HG03457 (cell line): ENCODE data around the gene NEAT1.

Experiments
- ATAC-seq: cut with Tn5 transposase; IDR thresholded peaks from one replicate; pipeline ENCODE4 v1.9.1; 2021; ENCODE audit warnings: moderate number of reproducible peaks; ENCODE audit not compliant: unreplicated experiment

The NEAT1 gene

DNA sequence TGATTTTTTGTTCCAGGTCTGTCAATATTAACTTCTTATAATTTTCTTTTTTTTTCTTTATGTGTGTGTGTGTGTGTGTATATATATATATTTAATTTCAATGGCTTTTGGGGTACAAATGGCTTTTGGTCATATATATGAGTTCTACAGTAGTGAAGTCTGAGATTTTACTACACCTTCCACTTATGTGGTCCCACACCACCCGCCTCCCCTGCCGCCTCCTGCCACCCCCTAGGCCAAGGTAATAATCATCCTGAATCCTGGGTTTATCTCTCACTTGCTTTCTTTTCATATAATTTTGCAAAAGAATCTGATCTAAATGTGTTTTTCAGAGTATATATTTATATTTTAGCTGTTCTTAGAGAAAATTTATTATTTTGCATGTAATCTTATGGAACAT lies 11.1 kb downstream of the NEAT1 start:
- ATAC-seq: no peak

DNA sequence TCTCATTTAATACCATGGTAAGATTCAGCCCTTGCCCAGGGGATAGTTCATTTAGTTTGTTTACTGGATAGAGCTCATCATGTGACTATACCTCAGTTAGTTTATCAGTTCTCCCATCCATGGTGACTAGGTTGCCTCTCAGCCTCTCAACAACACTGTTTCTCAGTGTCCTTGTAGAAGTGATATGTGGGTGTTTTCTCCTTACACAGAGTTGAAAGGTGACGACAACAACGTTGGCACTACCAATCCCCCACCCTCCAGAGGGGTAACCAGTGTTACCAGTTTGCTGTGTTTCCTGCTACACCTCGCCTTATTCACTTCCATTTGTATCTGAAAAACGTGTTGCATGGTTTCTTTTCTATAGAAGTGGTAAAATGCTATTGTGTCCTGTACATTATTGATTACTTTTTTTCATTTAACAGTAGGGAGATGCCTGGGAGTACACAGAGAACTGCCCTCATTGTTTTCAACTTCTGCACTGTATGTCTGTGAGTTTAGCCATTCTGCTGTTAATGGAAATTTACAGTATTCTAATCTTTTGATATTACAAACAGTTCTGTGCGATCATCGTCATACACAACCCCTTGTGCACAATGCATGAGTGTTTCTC lies 11.6 kb downstream of the NEAT1 start:
- ATAC-seq: no peak

DNA sequence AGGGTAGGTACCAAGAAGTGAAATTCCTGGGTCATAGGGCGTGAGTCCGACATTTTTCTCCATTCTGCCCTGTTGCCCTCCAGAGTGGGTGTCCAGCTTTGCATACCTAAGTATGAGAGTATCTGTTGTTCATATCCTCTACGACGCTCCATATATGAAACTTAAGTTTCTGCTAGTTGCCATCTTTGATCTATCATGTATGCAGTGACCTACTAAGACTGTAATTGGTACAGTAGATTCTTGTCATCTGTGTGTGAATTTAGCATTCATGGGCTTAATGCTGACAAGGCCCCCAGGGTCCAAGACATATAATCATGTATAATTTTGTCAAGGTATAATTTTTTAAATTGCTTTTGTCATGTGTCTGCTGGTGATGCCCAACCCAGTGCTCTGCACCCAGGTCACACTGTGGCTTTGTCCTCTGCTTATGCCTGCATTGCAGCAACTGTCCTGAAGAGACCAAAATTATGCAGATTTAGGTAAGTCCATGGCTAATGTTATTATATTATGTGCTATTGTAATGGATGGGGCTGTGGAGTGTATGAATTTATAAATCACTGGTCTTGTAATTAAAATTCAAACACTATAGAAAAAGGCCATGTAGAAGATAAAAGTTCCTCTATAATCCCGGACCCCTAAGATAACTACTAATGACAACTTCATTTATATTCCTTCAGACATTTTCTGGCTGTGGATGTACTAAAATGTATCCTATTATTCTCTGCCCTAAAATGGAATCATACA lies 12.2 kb downstream of the NEAT1 start:
- ATAC-seq: no peak

DNA sequence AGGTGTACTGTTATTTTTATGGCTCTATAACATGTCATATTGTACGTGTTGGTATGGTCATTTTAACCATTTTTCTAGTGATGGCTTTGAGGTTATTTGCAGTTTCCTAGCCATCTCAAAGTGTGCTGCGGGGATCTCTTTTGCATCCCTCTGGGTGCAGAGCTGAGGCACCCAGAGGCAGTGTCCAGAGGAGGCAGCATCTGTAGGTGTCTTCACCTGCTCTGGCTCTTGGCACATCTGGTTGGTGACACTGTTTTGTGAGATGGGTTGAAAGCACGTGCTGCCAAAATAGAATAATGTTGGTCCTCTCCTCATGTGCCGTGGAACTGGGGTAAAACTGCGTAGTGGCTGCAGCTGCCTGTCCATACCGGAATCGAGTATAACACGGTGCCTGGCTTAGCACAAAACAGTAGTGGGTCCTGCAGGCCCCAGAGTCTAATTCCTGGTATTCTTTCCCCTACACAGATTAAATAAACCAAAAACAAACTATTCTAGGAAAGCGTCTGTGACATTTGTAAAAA lies 12.9 kb downstream of the NEAT1 start:
- ATAC-seq: no peak

DNA sequence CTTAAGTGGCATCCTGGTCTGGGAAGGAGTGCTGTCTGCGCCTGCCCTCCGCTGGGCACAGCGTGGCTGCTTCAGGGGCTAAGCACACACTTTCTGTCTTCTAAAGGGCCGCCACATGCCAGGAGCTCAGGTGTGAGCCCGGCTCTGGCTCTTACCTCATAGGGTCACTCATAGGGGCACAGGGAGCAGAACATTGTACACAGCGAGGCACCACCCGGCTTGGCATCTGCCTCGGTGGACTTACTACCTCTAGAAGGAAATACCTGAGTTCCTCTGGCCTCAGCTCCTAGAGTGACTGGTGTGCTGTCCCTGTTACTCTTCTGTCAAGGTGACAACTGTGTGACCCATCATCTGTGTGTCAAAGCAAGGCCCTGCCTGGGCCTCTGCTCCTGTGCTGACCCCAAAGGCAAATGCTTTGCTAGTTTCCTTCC lies 13.4 kb downstream of the NEAT1 start:
- ATAC-seq: no peak

DNA sequence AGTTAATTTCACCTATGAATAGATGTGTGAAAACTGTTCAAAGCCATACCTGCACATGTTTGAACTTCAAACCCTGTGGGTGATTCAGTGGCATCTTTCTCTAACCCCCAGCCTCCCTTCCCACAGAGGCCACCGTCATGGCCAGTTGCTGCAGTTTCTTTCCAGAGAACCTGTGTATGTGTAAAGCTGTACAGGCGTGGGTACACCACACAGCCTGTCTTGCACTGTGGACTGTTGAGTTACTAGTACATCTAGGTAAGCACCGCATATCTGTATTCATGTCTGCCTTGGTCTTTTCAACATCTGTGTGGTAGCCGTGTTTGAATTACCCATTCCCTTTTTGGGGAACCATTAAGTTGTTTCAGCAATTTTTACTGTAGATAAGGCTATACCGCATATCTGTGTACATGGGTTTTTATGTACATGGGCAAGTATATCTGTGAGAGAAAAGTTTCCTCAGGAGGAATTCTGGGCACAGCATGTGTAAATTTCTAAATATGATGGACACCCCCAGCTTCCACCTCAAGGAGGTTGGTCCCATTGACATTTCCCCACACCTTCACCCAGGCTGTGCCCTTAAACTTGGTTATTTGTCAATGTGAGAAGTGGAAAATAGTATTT lies 13.9 kb downstream of the NEAT1 start:
- ATAC-seq: no peak

DNA sequence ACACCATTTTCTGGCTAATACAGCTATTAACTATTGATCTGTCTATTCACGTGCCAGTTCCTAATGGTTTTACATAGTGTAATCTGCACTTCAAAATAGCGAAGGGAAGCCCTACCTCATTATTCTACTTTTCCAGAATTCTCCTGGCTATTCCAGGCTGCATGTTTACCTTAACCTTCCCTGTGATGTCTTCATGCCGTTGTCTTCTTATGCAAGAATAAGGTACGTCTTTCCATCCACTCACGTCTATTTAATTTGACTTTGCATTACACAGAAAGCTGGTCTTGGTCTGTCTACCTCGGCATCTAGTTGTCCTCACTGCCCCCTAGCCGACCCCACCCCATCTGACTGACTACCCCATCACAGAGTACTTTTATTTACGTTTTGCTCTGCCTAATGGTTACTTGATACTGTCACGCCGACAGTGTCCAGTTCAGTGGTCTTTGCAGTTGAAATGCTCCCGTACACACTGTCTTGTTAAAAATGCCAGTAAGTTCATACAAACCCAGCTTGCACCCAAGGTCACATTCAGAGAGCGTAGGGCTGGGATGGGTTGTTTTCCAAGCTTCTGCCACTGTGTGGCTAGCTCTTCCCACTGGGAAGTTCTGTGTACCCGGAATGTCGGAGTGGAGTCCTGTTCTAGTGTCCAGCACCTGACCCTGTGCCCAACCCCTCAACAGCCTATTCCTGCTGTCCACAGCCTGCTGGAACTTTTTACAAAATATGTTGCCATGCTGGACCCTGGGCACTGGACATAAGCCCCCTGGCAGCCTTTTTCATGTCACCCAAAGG lies 15.0 kb downstream of the NEAT1 start:
- no peak for ATAC-seq

DNA sequence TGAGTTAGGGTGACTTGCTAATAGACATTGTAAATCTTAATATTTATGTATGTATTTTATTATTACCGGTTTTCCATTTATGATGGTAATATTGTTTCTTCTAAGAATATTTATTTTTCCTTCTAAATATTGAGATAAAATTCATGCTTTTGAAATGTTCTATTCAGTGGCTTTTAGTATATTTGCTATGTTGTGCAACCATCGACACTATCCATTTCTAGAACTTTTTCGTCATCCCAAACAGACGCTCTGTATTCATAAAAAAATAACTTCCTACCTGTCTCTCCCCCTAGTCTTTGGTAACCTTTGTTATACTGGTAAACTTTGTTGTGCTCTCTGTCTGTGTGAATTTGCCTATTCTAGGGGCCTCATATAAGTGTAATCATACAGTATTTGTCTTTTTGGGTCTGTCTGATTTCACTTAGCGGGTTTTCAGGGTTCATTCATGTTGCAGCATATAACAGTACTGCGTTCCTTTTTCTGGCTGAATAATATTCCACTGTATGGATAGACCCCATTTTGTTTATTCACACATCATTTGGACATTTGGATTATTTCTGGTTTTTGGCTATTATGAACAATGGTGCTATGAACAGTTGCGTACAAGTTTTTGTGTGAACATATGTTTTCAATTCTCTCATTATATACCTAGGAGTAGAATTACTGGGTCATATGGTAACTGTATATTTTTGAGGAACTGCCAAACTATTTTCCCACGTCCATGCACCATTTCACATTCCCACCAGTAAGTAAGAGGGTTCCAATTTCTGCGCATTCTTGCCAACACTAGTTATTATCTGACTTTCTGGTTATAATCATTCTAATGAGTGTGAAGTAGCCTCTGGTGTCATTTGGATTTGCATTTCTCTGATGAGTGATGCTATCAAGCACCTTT lies 15.9 kb downstream of the NEAT1 start:
- ATAC-seq: no peak

DNA sequence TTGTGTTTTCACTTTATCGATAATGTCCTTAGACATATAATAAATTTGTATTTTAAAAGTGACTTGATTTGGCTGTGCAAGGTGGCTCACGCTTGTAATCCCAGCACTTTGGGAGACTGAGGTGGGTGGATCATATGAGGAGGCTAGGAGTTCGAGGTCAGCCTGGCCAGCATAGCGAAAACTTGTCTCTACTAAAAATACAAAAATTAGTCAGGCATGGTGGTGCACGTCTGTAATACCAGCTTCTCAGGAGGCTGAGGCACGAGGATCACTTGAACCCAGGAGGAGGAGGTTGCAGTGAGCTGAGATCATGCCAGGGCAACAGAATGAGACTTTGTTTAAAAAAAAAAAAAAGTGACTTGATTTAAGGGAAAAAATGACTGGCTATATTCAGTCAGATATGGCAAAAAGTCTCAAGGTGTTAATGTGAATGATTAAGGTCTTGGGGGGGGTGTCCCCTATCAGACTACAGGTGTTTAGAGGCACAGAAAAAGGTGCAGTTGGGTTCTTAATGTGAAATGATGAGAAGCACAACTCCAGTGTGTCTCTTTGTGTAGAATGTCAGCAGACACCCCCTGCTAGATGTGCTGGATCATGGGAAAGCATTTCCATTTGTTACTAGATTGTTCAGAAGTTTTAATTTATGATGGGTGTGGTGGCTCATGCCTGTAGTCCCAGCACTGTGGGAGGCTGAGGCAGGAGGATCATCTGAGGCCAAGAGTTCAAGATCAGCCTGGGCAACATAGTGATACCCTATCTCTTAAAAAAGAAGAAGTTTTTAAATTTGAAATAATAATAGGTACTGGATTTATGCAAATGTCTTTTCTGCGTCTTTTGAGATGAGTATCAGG lies 17.0 kb downstream of the NEAT1 start:
- ATAC-seq: no peak

DNA sequence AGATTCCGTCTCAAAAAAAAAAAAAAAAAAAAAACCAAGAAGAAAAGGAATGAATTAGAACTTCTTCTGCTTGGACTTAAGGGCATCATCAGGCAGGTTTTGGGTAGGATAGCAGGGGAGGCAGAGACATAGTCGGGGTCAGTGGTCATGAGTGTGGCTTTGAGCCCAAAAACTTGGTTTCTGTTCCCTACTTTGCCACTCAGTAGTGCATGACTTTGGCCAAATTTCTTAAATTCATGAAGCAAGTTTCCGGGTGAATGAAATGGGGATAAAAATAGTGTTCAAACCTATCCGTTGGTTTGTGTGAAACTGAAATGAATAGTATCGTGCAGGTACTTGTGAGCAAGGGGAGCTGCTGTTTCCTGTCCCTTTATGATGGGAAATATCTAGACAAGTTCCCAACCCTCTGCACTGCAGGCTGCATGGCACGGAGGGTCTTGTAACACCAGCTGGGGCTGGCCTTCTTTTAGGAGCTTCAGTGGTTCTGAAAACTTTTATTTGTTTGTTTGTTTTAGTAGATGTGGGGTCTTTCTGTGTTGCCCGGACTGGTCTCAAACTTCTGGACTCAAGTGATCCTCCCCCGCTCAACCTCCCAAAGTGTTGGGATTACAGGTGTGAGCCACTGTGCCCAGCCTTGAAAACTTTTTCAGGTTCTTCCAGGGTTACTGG lies 18.4 kb downstream of the NEAT1 start:
- ATAC-seq: no peak

DNA sequence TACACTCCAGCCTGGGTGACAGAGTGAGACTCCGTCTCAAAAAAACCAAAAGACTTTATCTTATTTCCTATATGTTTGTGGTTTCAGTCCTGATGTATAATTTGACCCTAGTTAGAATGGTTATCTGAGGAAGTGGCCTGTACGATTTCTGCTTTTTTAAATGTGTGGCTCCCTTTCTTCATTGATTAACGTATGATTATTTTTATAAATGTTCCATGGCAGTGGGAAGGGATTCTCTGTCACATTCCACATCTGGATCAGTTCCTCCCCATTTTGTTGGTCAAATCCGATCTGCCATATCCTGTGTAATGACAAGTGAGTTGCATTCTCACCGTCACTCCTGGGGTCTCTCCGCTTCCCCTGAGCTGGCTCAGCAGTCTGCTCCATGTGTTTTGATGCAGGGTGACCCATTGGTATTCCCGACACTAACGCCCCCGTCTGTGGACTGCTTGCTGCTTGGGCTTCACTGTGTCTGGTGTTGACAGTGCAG lies 20.3 kb downstream of the NEAT1 start:
- ATAC-seq: no peak

DNA sequence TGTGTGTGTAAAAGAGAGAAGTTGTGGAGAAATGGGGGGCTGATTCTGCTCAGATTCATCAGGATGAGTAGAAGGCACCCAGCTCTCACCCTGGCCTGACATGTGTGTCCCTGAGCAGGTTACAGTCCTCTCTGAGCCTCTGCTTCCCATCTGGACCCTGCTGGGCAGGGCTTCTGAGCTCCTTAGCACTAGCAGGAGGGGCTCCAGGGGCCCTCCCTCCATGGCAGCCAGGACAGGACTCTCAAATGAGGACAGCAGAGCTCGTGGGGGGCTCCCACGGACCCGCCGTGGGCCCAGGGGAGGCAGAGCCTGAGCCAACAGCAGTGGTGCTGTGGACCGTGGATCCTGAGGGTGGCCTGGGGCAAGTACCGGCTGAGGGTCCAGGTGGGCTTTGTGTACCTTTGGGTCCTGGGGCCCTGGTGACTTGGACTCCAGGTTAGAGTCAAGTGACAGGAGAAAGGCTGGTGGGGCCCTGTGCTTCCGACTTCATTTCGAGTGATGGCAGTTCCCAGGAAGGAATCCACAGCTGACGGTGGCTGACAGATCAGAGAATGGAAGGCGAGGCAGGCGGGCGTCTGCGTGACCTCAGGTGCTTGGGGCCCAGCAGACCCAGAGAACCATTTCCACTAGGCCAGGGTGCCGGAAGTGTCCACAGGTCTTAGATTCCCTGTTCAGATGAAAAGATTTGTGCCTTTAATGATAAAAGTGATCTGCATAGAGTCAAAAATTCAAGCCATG lies 21.9 kb downstream of the NEAT1 start:
- ATAC-seq: no peak

DNA sequence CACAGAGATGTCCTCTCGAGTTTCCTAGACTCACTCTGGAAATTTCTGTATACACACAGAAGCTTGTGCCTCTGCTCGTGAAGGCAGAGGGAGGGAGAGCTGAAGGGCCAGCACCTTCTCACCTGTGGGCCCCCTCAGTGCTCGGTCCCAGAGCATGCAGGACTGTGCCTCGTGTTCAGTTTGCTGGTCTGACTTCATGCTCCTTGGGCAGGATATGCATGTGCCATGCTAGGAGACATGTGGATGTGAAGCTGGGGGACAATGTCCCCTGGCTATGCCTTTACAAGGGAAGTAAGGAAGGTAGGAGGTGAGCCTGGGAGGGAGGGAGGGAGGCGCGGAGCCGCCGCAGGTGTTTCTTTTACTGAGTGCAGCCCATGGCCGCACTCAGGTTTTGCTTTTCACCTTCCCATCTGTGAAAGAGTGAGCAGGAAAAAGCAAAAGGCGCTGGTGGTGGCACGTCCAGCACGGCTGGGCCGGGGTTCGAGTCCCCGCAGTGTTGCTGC lies 22.6 kb downstream of the NEAT1 start:
- ATAC-seq: no peak

DNA sequence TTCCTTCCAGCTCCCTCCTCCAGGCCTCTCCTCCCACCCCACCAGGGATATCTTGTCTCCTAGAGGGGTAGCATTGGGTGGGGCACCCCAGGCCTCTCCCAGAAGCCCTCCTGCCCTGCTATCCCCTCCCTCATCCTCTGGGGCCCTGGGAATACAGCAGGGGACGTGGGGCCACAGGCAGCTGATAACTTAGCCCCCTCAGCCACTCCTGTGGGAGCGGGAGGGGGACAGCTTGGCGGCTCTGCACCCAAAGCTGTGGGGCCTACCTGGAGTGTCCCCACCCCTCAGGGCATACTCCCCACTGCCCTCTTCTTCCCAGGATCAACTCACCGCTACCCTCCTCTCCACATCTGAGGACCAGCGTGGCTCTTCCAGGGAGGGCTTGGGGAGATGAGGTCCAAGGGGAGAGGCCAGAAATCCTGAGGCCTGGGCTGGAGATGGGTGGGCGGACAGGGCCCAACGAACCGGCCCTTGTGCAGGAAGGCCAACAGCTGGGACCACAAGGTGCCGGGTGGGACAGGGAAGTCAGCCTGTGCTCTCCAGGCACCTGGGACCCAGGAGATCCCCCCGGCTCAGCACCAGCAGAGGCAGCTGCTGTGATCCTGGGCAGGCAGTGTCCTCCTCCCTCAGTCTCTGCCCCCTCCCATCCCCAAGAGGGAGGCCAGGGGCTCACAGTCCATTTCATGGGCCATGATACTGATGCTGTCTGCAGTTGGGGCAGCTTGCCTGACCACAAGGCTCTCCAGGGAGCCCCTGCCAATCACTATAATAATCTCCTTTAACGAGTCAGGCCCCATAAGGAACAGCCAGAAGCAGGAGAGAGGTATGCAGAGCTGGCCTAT lies 23.2 kb downstream of the NEAT1 start:
- ATAC-seq: no peak

DNA sequence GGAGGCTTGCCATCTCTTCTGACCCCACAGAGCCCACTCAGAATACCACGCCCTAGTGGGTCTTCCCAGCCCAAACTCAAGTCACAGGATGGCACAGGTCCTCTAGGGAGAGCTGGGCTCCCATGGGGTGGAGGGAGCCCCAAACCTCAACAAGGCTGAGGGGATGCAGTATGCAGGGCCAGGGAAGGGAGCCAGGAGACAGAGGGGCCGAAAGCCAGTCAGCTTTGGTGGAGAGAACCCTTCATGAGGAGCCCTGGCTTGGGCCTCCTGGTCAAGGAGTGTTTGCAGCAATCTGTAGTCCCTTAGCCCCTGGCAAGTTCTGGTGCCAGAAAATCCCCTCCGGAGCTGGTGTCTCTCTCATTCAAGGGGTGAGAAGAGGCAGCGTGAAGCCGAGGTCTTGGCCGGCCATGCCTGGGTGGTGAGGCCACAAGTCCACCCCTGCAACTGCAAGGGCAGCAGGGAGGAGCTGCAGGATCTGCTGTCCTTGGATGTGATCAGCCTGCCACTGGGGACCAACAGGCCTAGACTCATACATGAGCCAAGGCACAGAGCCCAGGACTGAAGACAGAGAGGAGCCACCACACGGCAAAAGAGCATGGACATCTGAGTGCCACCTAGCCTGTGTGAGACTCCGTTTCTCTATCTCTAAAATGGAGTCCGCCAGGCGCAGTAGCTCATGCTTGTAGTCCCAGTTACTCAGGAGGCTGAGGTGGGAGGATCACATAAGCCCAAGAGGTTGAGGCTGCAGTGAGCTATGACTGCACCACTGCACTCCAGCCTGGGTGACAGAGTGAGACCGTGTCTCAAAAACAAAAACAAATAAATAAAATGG lies 24.1 kb downstream of the NEAT1 start:
- no peak for ATAC-seq

DNA sequence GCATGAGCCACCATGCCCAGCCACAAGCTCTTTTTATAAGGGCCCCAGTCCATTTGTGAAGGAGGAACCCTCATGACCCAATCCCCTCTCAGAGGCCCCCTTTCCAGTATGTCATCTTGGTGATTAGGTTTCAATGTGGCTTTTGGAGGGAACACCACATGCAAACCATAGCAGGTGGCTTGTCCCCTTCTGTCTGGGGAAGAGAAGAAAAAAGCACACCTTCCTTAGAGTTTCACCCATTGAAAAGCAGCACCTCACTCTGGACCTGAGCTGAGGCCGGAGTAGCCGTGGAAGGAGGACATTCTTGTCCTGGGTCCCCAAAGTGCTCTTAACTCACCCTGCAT lies 25.4 kb downstream of the NEAT1 start:
- no peak for ATAC-seq
